HL-60/S4 treated with retinoic acid at 250 ng/mL for 4 days and 3 days (cell line): Measurements from ENCODE around the gene SEPTIN8.

Experiments
- in situ Hi-C: fragments of 300-500 bp; cut with MboI; formaldehyde crosslinking; loops from 2 replicates; pipeline ENCODE4 v1.7.0; 2022; ENCODE audit warnings: low sequenced_read_pairs

The SEPTIN8 gene

GRCh38 chr5:132750471-132751230 is 26.4 kb downstream of the SEPTIN8 start:
- in situ Hi-C loops: no loop called here

- in situ Hi-C loops: no loop called here
Observed at GRCh38 chr5:132749506-132749905, 27.5 kb downstream of the SEPTIN8 start.

GRCh38 chr5:132748522-132749000 is 28.5 kb downstream of the SEPTIN8 start:
- in situ Hi-C loops: no loop called here

- in situ Hi-C loops: no loop called here
Observed at GRCh38 chr5:132747616-132748440, 29.2 kb downstream of the SEPTIN8 start.

GRCh38 chr5:132746954-132747615 is 30.0 kb downstream of the SEPTIN8 start, which contains the start of gene CCNI2:
TSS of gene CCNI2 (plus strand) at chr5:132747426. CDS start at chr5:132747496, 70 bp downstream.
- in situ Hi-C loops: no loop called here

GRCh38 chr5:132746592-132746953 is 30.5 kb downstream of the SEPTIN8 start:
- in situ Hi-C loops: no loop called here

GRCh38 chr5:132744659-132745058 is 32.4 kb downstream of the SEPTIN8 start:
- in situ Hi-C loops: no loop called here

- in situ Hi-C loops: no loop called here
Observed at GRCh38 chr5:132742626-132743025, 34.4 kb downstream of the SEPTIN8 start.

- in situ Hi-C loops: no loop called here
Observed at GRCh38 chr5:132742158-132742557, 34.9 kb downstream of the SEPTIN8 start.

- in situ Hi-C loops: no loop called here
Observed at GRCh38 chr5:132739232-132739631, 37.8 kb downstream of the SEPTIN8 start.

GRCh38 chr5:132737982-132738681 is 38.9 kb downstream of the SEPTIN8 start:
- in situ Hi-C loops: no loop called here

GRCh38 chr5:132736853-132737833 is 39.9 kb downstream of the SEPTIN8 start, which contains the start of gene KIF3A:
TSS of gene KIF3A (minus strand) at chr5:132737546. CDS start at chr5:132737419, 127 bp downstream.
- in situ Hi-C loops: no loop called here

GRCh38 chr5:132734687-132735086 is 42.4 kb downstream of the SEPTIN8 start:
- in situ Hi-C loops: no loop called here

- in situ Hi-C loops: no loop called here
Observed at GRCh38 chr5:132733499-132734148, 43.4 kb downstream of the SEPTIN8 start.

- in situ Hi-C loops: no loop called here
Observed at GRCh38 chr5:132729896-132730295, 47.1 kb downstream of the SEPTIN8 start.

GRCh38 chr5:132725745-132726144 is 51.3 kb downstream of the SEPTIN8 start:
- in situ Hi-C loops: no loop called here

- in situ Hi-C loops: no loop called here
Observed at GRCh38 chr5:132718544-132719312, 58.3 kb downstream of the SEPTIN8 start.
